GM21786 (cell line): ENCODE data around the gene TMEM185A.
"Not testable (repeated sequence)": the region's sequence is repeated elsewhere in the genome, so short reads cannot be mapped to it uniquely, and the experiment has no call there.

Experiments
- ATAC-seq: cut with Tn5 transposase; IDR thresholded peaks from one replicate; pipeline ENCODE4 v1.9.1; 2021; ENCODE audit not compliant: unreplicated experiment

TMEM185A gene

GRCh38 chrX:149628280-149628679 is 3.3 kb downstream of the TMEM185A start:
- no peak for ATAC-seq

- not testable (repeated sequence) for ATAC-seq
Measured at GRCh38 chrX:149626829-149627228, 4.8 kb downstream of the TMEM185A start.

GRCh38 chrX:149619662-149620061 is 11.9 kb downstream of the TMEM185A start:
- ATAC-seq = not testable (repeated sequence)

GRCh38 chrX:149618871-149619270 is 12.7 kb downstream of the TMEM185A start:
- no peak for ATAC-seq

- ATAC-seq = no peak
Measured at GRCh38 chrX:149611623-149612175, 19.9 kb downstream of the TMEM185A start.

- no peak for ATAC-seq
Measured at GRCh38 chrX:149610511-149610910, 21.1 kb downstream of the TMEM185A start.

GRCh38 chrX:149607699-149608098 is 23.9 kb downstream of the TMEM185A start:
- no peak for ATAC-seq

GRCh38 chrX:149605248-149605885 is 26.2 kb downstream of the TMEM185A start:
- not testable (repeated sequence) for ATAC-seq

- ATAC-seq = not testable (repeated sequence)
Measured at GRCh38 chrX:149598603-149599002, 33.0 kb downstream of the TMEM185A start.

- ATAC-seq = not testable (repeated sequence)
Measured at GRCh38 chrX:149595943-149596342, 35.6 kb downstream of the TMEM185A start.

- ATAC-seq = not testable (repeated sequence)
Measured at GRCh38 chrX:149595214-149595613, 36.4 kb downstream of the TMEM185A start, which contains the start of gene HSFX2. Gene HSFX2, minus strand, starts transcription at chrX:149595314. Its CDS starts 614 bp downstream, at chrX:149594700.

GRCh38 chrX:149590993-149591392 is 40.6 kb downstream of the TMEM185A start:
- not testable (repeated sequence) for ATAC-seq

- ATAC-seq = not testable (repeated sequence)
Measured at GRCh38 chrX:149587359-149587758, 44.2 kb downstream of the TMEM185A start, which contains the start of gene MAGEA9B. Gene MAGEA9B, minus strand, starts transcription at chrX:149587459. Its CDS starts 4,280 bp downstream, at chrX:149583179.

- not testable (repeated sequence) for ATAC-seq
Measured at GRCh38 chrX:149585631-149586030, 46.0 kb downstream of the TMEM185A start.

- ATAC-seq = peak; percentile 99
Measured at GRCh38 chrX:149573456-149573855, 58.1 kb downstream of the TMEM185A start.

- no peak for ATAC-seq
Measured at GRCh38 chrX:149572743-149573142, 58.8 kb downstream of the TMEM185A start.

- no peak for ATAC-seq
Measured at GRCh38 chrX:149571770-149572169, 59.8 kb downstream of the TMEM185A start.

GRCh38 chrX:149570668-149571067 is 60.9 kb downstream of the TMEM185A start:
- no peak for ATAC-seq

- no peak for ATAC-seq
Measured at GRCh38 chrX:149569770-149570169, 61.8 kb downstream of the TMEM185A start.

- no peak for ATAC-seq
Measured at GRCh38 chrX:149568701-149569296, 62.8 kb downstream of the TMEM185A start.

- ATAC-seq = no peak
Measured at GRCh38 chrX:149567621-149568417, 63.8 kb downstream of the TMEM185A start.
